Calu3 (cell line): ENCODE results near the gene NAP1L5. TPM values are rescaled to one million over a fixed set of nuclear protein-coding genes. Genes with fewer than 3 reads are reported as not detected.

ENCODE experiments used
- Bru-seq: library from RNA; stranded (reverse); fragments of 400-500 nt; gene quantifications from one replicate; lab custom pipeline; 2021; lab: Mats Ljungman, UMichigan
- BruChase-seq, 2 experiments: library from RNA; stranded (reverse); fragments of 400-500 nt; gene quantifications; one replicate each; lab custom pipeline; 2021; lab: Mats Ljungman, UMichigan
- BruUV-seq: library from RNA; stranded (reverse); fragments of 400-500 nt; replicated peaks from 2 replicates; lab custom pipeline; 2021; lab: Mats Ljungman, UMichigan
- CTCF ChIA-PET: fragments of 300-600 bp; sonication (Branson Sonifier 250); formaldehyde crosslinking; loops from one replicate; lab custom pipeline; 2022; ENCODE audit warnings: antibody characterized with exemption; lab: Charles Lee
- DNase-seq: peaks from one replicate; pipeline ENCODE4 v3.0.0; 2022
- H3K27ac Mint-ChIP-seq: one replicate; pipeline ENCODE4 v1.8.0; 2022; ENCODE audit warnings: mixed read lengths; ENCODE audit not compliant: unreplicated experiment
- H3K27me3 Mint-ChIP-seq: one replicate; pipeline ENCODE4 v1.8.0; 2022; ENCODE audit warnings: mixed read lengths; ENCODE audit not compliant: unreplicated experiment
- H3K36me3 Mint-ChIP-seq: one replicate; pipeline ENCODE4 v1.8.0; 2022; ENCODE audit warnings: mild to moderate bottlenecking, moderate library complexity, mixed read lengths; ENCODE audit not compliant: insufficient read depth, unreplicated experiment
- H3K4me1 Mint-ChIP-seq: one replicate; pipeline ENCODE4 v1.8.0; 2022; ENCODE audit warnings: mild to moderate bottlenecking, low read depth, mixed read lengths; ENCODE audit not compliant: unreplicated experiment
- H3K4me3 Mint-ChIP-seq: one replicate; pipeline ENCODE4 v1.8.0; 2022; ENCODE audit warnings: mild to moderate bottlenecking, low read depth, moderate library complexity, mixed read lengths; ENCODE audit not compliant: unreplicated experiment
- H3K9me3 Mint-ChIP-seq: one replicate; pipeline ENCODE4 v1.8.0; 2022; ENCODE audit warnings: low read depth, mixed read lengths; ENCODE audit not compliant: unreplicated experiment
- intact Hi-C: fragments of 100-400 bp; cut with micrococcal nuclease; formaldehyde crosslinking; loops from one replicate; pipeline ENCODE4 v1.10.0; 2022; ENCODE audit not compliant: unreplicated experiment
- long read RNA-seq: library from polyadenylated mRNA; stranded (forward); transcript quantifications from one replicate; pipeline ENCODE4 v2.0.0, GENCODE V29; 2022
- total RNA-seq: library from RNA; stranded (reverse); gene quantifications from 2 replicates; pipeline ENCODE4 v1.2.3, GENCODE V29; 2022
- TF ChIP-seq, protein P1 (sequence below): fragments of 200-600 bp; IDR thresholded peaks from one replicate; pipeline ENCODE4 v1.8.0; 2022; ENCODE audit warnings: antibody characterized with exemption; ENCODE audit not compliant: unreplicated experiment

NAP1L5 gene, protein sequence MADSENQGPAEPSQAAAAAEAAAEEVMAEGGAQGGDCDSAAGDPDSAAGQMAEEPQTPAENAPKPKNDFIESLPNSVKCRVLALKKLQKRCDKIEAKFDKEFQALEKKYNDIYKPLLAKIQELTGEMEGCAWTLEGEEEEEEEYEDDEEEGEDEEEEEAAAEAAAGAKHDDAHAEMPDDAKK
- total RNA-seq, result not detected in 2 replicates
- Bru-seq, nascent RNA, result percentile 17 among the genes with signal in this experiment
- BruChase-seq, experiment 1, labeled RNA remaining after a 6-hour chase, result not detected
- BruChase-seq, experiment 2, labeled RNA remaining after a 2-hour chase, result not detected
- long read RNA-seq, result 0 reads

- H3K4me1 Mint-ChIP-seq, result no peaks in the 10 kb centered on the region
- DNase-seq, result no peak
- intact Hi-C loops, result no loop called here
- CTCF ChIA-PET, result no interaction called here
- BruUV-seq, result no TSS peak
- no peaks in the 10 kb centered on the region for H3K9me3 Mint-ChIP-seq
- TF ChIP-seq, protein P1, sequence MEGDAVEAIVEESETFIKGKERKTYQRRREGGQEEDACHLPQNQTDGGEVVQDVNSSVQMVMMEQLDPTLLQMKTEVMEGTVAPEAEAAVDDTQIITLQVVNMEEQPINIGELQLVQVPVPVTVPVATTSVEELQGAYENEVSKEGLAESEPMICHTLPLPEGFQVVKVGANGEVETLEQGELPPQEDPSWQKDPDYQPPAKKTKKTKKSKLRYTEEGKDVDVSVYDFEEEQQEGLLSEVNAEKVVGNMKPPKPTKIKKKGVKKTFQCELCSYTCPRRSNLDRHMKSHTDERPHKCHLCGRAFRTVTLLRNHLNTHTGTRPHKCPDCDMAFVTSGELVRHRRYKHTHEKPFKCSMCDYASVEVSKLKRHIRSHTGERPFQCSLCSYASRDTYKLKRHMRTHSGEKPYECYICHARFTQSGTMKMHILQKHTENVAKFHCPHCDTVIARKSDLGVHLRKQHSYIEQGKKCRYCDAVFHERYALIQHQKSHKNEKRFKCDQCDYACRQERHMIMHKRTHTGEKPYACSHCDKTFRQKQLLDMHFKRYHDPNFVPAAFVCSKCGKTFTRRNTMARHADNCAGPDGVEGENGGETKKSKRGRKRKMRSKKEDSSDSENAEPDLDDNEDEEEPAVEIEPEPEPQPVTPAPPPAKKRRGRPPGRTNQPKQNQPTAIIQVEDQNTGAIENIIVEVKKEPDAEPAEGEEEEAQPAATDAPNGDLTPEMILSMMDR, result no peak
- H3K4me3 Mint-ChIP-seq, result no peak within 1 kb of the TSS
- H3K36me3 Mint-ChIP-seq, result no peaks in the 10 kb centered on the region
- H3K27me3 Mint-ChIP-seq, result no peaks in the 10 kb centered on the region
- H3K27ac Mint-ChIP-seq, result no peak within 1 kb of the TSS
Observed at GRCh38 chr4:88697588-88698329, at the start of gene NAP1L5. Gene NAP1L5, minus strand, starts transcription at chr4:88697829. Its CDS starts 75 bp downstream, at chr4:88697754.

- Mint-ChIP-seq H3K4me1 (peaks cover 4% of the 10 kb centered on the region), H3K27me3 (no peaks in the 10 kb centered on the region), H3K36me3 (peaks cover 6% of the 10 kb centered on the region), H3K27ac (no peak overlapping the region), H3K4me3 (no peak overlapping the region), H3K9me3 (no peaks in the 10 kb centered on the region)
- intact Hi-C loops, result no loop called here
- no peak for DNase-seq
- TF ChIP-seq, protein P1, result no peak
- CTCF ChIA-PET, result no interaction called here
- BruUV-seq, result no TSS peak
Observed at GRCh38 chr4:88747351-88747750, 49.7 kb upstream of the NAP1L5 start.

GRCh38 chr4:88746206-88746605 lies 48.6 kb upstream of the NAP1L5 start:
- Mint-ChIP-seq H3K4me3 (no peak overlapping the region), H3K27me3 (no peaks in the 10 kb centered on the region), H3K4me1 (no peaks in the 10 kb centered on the region), H3K36me3 (peaks cover 6% of the 10 kb centered on the region), H3K9me3 (no peaks in the 10 kb centered on the region), H3K27ac (no peak overlapping the region)
- CTCF ChIA-PET, result no interaction called here
- no peak for DNase-seq
- no TSS peak for BruUV-seq
- intact Hi-C loops, result no loop called here
- TF ChIP-seq, protein P1, result no peak

GRCh38 chr4:88745581-88746163 lies 48.0 kb upstream of the NAP1L5 start:
- no peak overlapping the region for H3K27ac Mint-ChIP-seq
- no peaks in the 10 kb centered on the region for H3K27me3 Mint-ChIP-seq
- no peaks in the 10 kb centered on the region for H3K9me3 Mint-ChIP-seq
- no TSS peak for BruUV-seq
- no peak for DNase-seq
- CTCF ChIA-PET, result interaction anchor here (0.7 kb wide), 1 partner anchor 78 kb away, joined by 3 read pairs; no protein-coding TSS in a partner anchor
- TF ChIP-seq, protein P1, result no peak
- H3K4me3 Mint-ChIP-seq, result no peak overlapping the region
- H3K36me3 Mint-ChIP-seq, result peaks cover 6% of the 10 kb centered on the region
- intact Hi-C loops, result no loop called here
- no peaks in the 10 kb centered on the region for H3K4me1 Mint-ChIP-seq
